ENCODE data around the gene BTBD9. TPM values are rescaled to one million over a fixed set of nuclear protein-coding genes. Genes with fewer than 3 reads are reported as not detected.

BTBD9 gene
- total and polyA plus RNA-seq, 2 donors (not counting 3 experiments of a cell fraction or from before 2014, with no cell fraction given) = 4.9 to 15.0 TPM

DNA sequence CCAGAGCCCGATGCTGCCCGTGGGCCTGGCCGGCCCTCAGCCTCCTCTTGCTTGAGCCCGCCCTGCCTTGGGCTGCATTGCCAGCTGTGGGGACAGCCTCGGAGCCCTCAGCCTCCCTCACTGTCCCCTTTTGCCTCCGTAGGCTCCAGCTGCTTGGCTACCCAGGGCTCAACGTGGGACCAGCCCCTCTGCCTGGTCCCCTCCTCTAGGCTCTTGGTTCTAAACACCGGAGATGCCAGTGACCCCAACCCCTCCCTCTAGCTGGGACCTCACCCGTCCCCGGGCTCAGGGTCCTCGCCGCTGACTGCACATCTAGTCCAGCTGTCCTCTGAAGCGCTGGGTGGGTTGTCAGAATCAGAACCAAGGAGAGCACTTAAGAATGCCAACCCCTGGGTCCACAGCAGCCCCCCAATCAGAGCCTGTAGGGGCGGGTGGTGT is 475.0 kb downstream of the BTBD9 start:
- H2AFZ ChIP-seq (ENCODE audit: low read depth, low read length) = no peak overlapping the region
- intact Hi-C loops (cut with micrococcal nuclease) = no loop called here
- H3K27ac ChIP-seq (ENCODE audit: insufficient read depth, low read depth, low read length) = no peak overlapping the region
- H3K4me2 ChIP-seq (ENCODE audit: insufficient read depth, low read length) = no peak overlapping the region
- CTCF ChIA-PET = interaction anchor here (1.0 to 1.5 kb wide), 2 partner anchors 131 to 329 kb away, joined by 3 to 4 read pairs; no protein-coding TSS in a partner anchor
- no peaks in the 10 kb centered on the region for H3K79me2 ChIP-seq (ENCODE audit: control insufficient read depth, insufficient read depth, low read length)
- no peaks in the 10 kb centered on the region for H3K9me1 ChIP-seq (replicated peaks; ENCODE audit: control insufficient read depth, extremely low read depth, insufficient read depth, low read length)
- H3K27me3 ChIP-seq (ENCODE audit: control insufficient read depth in 2 of 2, insufficient read depth in 2 of 2, low read length in 2 of 2) = no peaks in the 10 kb centered on the region
- POLR2A ChIA-PET = no interaction called here
- FAIRE-seq (no peak), DNase-seq (ENCODE audit: low read depth, low spot score) (no peak)
- no peaks in the 10 kb centered on the region for H4K20me1 ChIP-seq (replicated peaks; ENCODE audit: control insufficient read depth, extremely low read depth, insufficient read depth, low read length)
- no TSS peak for BruUV-seq (replicated peaks)
- TF ChIP-seq GATA2 (IDR thresholded peaks at IDR 0.05; ENCODE audit: insufficient read depth, insufficient read length, low read depth, low read length) = no peak
- no peak for TF ChIP-seq JUN (IDR thresholded peaks at IDR 0.05; ENCODE audit: borderline replicate concordance, insufficient read depth, insufficient read length, low read depth)
- TF ChIP-seq, protein P1, sequence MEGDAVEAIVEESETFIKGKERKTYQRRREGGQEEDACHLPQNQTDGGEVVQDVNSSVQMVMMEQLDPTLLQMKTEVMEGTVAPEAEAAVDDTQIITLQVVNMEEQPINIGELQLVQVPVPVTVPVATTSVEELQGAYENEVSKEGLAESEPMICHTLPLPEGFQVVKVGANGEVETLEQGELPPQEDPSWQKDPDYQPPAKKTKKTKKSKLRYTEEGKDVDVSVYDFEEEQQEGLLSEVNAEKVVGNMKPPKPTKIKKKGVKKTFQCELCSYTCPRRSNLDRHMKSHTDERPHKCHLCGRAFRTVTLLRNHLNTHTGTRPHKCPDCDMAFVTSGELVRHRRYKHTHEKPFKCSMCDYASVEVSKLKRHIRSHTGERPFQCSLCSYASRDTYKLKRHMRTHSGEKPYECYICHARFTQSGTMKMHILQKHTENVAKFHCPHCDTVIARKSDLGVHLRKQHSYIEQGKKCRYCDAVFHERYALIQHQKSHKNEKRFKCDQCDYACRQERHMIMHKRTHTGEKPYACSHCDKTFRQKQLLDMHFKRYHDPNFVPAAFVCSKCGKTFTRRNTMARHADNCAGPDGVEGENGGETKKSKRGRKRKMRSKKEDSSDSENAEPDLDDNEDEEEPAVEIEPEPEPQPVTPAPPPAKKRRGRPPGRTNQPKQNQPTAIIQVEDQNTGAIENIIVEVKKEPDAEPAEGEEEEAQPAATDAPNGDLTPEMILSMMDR (IDR thresholded peaks at IDR 0.05; ENCODE audit: extremely low read depth in 1 of 2, insufficient read depth in 1 of 2, low read depth in 1 of 2, low read length in 2 of 2) = no peak
- TF ChIP-seq POLR2A (IDR thresholded peaks at IDR 0.05; ENCODE audit: low read depth, low read length) = no peak
- TF ChIP-seq, protein P2, sequence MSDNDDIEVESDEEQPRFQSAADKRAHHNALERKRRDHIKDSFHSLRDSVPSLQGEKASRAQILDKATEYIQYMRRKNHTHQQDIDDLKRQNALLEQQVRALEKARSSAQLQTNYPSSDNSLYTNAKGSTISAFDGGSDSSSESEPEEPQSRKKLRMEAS (IDR thresholded peaks at IDR 0.05; ENCODE audit: insufficient read depth, insufficient read length) = no peak
- TF ChIP-seq POLR2AphosphoS5 (IDR thresholded peaks at IDR 0.05; ENCODE audit: insufficient read depth, low read depth, low read length) = no peak
- H3K9me3 ChIP-seq (replicated peaks; ENCODE audit: control insufficient read depth, insufficient read depth, low read length) = no peaks in the 10 kb centered on the region
- H3K9ac ChIP-seq (replicated peaks; ENCODE audit: extremely low read depth, insufficient read depth, low read length) = no peak overlapping the region
- no peak overlapping the region for H3K4me3 ChIP-seq (replicated peaks in 1 of 3; ENCODE audit: insufficient read depth in 1 of 3, low read depth in 1 of 3, low read length in 3 of 3)
- no peaks in the 10 kb centered on the region for H3K4me1 ChIP-seq (ENCODE audit: control insufficient read depth, extremely low read depth, insufficient read depth, low read length)
- dilution Hi-C loops (cut with MboI; ENCODE audit: extremely low pct_ligation_motif_present, low sequenced_read_pairs) = no loop called here
- H3K36me3 ChIP-seq (ENCODE audit: control insufficient read depth in 2 of 2, extremely low read depth in 1 of 2, insufficient read depth in 2 of 2, low read length in 2 of 2) = no peaks in the 10 kb centered on the region

DNA sequence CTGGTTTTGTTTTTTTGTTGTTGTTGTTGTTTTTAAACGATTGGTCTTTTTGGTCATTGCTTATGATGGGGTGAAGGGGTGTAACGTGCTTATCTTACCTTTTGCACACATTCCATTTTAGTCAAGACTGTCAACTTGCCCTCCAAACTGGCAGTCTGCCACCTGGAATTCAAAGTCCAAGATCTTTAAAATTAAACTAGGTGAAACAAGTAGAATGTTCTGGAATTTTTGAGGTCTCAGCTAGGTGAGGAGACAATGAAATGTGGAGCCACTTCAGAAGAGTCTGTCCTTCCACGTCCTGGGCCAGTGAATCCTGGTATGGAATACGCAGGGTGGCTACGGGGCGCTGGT is 475.6 kb downstream of the BTBD9 start:
- H2AFZ ChIP-seq (ENCODE audit: low read depth, low read length) = no peak overlapping the region
- no peak overlapping the region for H3K27ac ChIP-seq (ENCODE audit: insufficient read depth, low read depth, low read length)
- BruUV-seq (replicated peaks) = no TSS peak
- no peaks in the 10 kb centered on the region for H3K27me3 ChIP-seq (ENCODE audit: control insufficient read depth in 2 of 2, insufficient read depth in 2 of 2, low read length in 2 of 2)
- intact Hi-C loops (cut with micrococcal nuclease) (no loop called here), dilution Hi-C loops (cut with MboI; ENCODE audit: extremely low pct_ligation_motif_present, low sequenced_read_pairs) (no loop called here)
- H3K79me2 ChIP-seq (ENCODE audit: control insufficient read depth, insufficient read depth, low read length) = no peaks in the 10 kb centered on the region
- H3K36me3 ChIP-seq (ENCODE audit: control insufficient read depth in 2 of 2, extremely low read depth in 1 of 2, insufficient read depth in 2 of 2, low read length in 2 of 2) = no peaks in the 10 kb centered on the region
- DNase-seq (ENCODE audit: low read depth, low spot score) (no peak), FAIRE-seq (no peak)
- H3K9ac ChIP-seq (replicated peaks; ENCODE audit: extremely low read depth, insufficient read depth, low read length) = no peak overlapping the region
- no peak overlapping the region for H3K4me3 ChIP-seq (replicated peaks in 1 of 3; ENCODE audit: insufficient read depth in 1 of 3, low read depth in 1 of 3, low read length in 3 of 3)
- POLR2A ChIA-PET = no interaction called here
- no peaks in the 10 kb centered on the region for H3K9me1 ChIP-seq (replicated peaks; ENCODE audit: control insufficient read depth, extremely low read depth, insufficient read depth, low read length)
- H3K4me1 ChIP-seq (ENCODE audit: control insufficient read depth, extremely low read depth, insufficient read depth, low read length) = no peaks in the 10 kb centered on the region
- TF ChIP-seq FOS (IDR thresholded peaks at IDR 0.05; ENCODE audit: borderline replicate concordance, insufficient read depth, low read length) (no peak), POLR2AphosphoS5 (IDR thresholded peaks at IDR 0.05; ENCODE audit: insufficient read depth, low read depth, low read length) (no peak), GATA2 (IDR thresholded peaks at IDR 0.05; ENCODE audit: insufficient read depth, insufficient read length, low read depth, low read length) (no peak), EZH2 (IDR thresholded peaks at IDR 0.05; ENCODE audit: borderline replicate concordance, low read depth, low read length, severe bottlenecking) (no peak), POLR2A (IDR thresholded peaks at IDR 0.05; ENCODE audit: low read depth, low read length) (no peak), JUN (IDR thresholded peaks at IDR 0.05; ENCODE audit: borderline replicate concordance, insufficient read depth, insufficient read length, low read depth) (no peak), MYC (IDR thresholded peaks at IDR 0.05; ENCODE audit: low read depth, low read length) (no peak)
- TF ChIP-seq, protein P1 (IDR thresholded peaks at IDR 0.05; ENCODE audit: extremely low read depth in 1 of 2, insufficient read depth in 1 of 2, low read depth in 1 of 2, low read length in 2 of 2) = no peak
- TF ChIP-seq, protein P2 (IDR thresholded peaks at IDR 0.05; ENCODE audit: insufficient read depth, insufficient read length) = no peak
- CTCF ChIA-PET = interaction anchor here (1.4 kb wide), 1 partner anchor 10 kb away, joined by 3 read pairs; no protein-coding TSS in a partner anchor
- H3K4me2 ChIP-seq (ENCODE audit: insufficient read depth, low read length) = no peak overlapping the region
- no peaks in the 10 kb centered on the region for H4K20me1 ChIP-seq (replicated peaks; ENCODE audit: control insufficient read depth, extremely low read depth, insufficient read depth, low read length)
- no peaks in the 10 kb centered on the region for H3K9me3 ChIP-seq (replicated peaks; ENCODE audit: control insufficient read depth, insufficient read depth, low read length)

Data from endothelial cell of umbilical vein (primary cell).